H1 (cell line): Measurements from ENCODE around the gene SPSB3. TPM values are rescaled to one million over a fixed set of nuclear protein-coding genes. Genes with fewer than 3 reads are reported as not detected.

Source experiments
- ASH2L ChIP-seq: fragments of 200-600, 300-600 bp; sonication (generic); IDR thresholded peaks from one replicate; pipeline ENCODE4 v1.7.1; 2017; ENCODE audit warnings: low read length
- BACH1 ChIP-seq: IDR thresholded peaks from 2 replicates; pipeline ENCODE4 v1.6.1; 2012; ENCODE audit warnings: low read length, improper control_type of control experiment
- CTBP2 ChIP-seq: IDR thresholded peaks from 2 replicates; pipeline ENCODE4 v1.7.0; 2011; ENCODE audit warnings: borderline replicate concordance, mild to moderate bottlenecking, moderate library complexity, mixed read lengths, low read length; ENCODE audit not compliant: insufficient read depth, insufficient read length
- GABPA ChIP-seq: IDR thresholded peaks from 2 replicates; pipeline ENCODE4 v1.6.1; 2011; ENCODE audit warnings: mild to moderate bottlenecking, low read length, moderate library complexity, borderline replicate concordance; ENCODE audit not compliant: insufficient read depth
- SP2 ChIP-seq: IDR thresholded peaks from 2 replicates; pipeline ENCODE4 v1.6.1; 2012; ENCODE audit warnings: mild to moderate bottlenecking, low read length, inconsistent platforms
- TAF7 ChIP-seq: optimal IDR thresholded peaks from 2 replicates; pipeline ENCODE3; 2011; ENCODE audit warnings: low read depth, mild to moderate bottlenecking, inconsistent platforms, low read length, moderate library complexity, borderline replicate concordance
- polyA plus RNA-seq, 7 experiments: library from polyadenylated mRNA; depleted of rRNA in 3 of 7; stranded (reverse) in 5 of 7; unstranded in 2 of 7; fragments of >200 nt in 5 of 7; fragments of 200-250 nt in 2 of 7; gene quantifications; 1 replicate in 5 of 7; 2 replicates in 1 of 7; 4 replicates in 1 of 7; pipeline versions ENCODE4 v1.2.1 to v1.2.3, GENCODE V29; 2011 to 2013; ENCODE audit warnings: missing spikeins in 2 of 7, mixed read lengths in 2 of 7
- total RNA-seq: library from RNA; stranded (reverse); fragmentation: NEBNext Ultra II Directional; extraction: Animal tissue kit (Norgen Biotek cat#: 25700); gene quantifications from 2 replicates; pipeline ENCODE4 v1.2.1, GENCODE V29; 2021

The SPSB3 gene
- total and polyA plus RNA-seq, 2 of the 8 experiments (the other 6 are each of a cell fraction or from before 2014, with no cell fraction given): 22.5 to 37.8 TPM

- TF ChIP-seq SP2: no peak
- no peak for TF ChIP-seq GABPA
- TF ChIP-seq ASH2L: no peak
- no peak for TF ChIP-seq BACH1
- TF ChIP-seq TAF7: no peak
- TF ChIP-seq CTBP2: no peak
Measured at GRCh38 chr16:1773703-1774447, 8.5 kb downstream of the SPSB3 start (continued).
